GM21447 (cell line): ENCODE data around the gene ANXA9.
A peak's percentile ranks its signal among the peaks of the same experiment; 100 is the strongest.

ENCODE experiments used
- ATAC-seq: cut with Tn5 transposase; IDR thresholded peaks from one replicate; pipeline ENCODE4 v1.9.1; 2021; ENCODE audit not compliant: unreplicated experiment

ANXA9 gene

DNA sequence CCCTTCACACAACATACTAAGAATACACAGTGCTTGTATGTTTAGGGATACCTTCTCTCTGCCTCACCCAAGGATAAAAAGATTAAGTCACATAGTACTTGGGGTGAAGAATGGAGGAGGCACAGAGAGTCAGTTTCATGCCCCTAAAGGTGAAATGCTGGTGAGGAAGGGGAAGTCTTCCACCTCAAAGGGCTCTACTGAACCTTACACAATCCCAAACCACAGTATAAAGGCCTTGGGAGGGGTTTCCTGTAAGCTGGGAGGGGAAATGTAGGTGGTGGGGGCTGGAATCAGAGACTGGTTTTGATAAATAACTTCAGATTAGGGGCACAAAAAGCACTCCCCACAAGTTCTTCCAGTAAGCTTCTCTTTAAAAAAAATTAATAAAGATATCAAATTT is 21.1 kb downstream of the ANXA9 start:
- no peak for ATAC-seq

DNA sequence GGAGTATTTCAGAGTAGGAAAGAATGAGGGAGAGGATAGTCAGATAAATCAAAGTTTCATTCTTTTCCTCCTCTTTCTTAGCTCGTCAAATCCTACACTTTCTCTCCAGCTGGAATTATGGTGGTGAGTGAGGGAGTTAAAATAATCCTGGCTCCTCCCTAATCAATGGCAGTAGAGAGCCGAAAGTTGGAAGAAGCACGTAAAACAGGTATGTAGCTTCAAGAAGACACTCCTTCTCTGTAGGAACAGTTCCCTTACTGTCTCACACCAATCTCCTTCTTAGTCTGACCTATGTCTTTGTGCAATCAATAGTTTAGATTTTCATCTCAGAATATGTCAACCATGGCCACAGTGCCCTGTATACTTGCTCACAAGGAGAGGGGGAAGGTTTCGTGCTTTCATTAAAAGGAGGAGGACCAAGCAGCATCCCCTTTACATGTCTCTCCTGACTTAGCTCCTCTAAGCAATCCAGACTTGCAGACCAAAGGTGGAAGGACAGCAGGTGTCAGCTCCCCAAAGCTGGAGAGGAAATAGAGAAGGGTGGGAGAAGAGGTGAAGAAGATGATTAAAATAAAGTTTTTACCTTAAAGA is 23.7 kb downstream of the ANXA9 start:
- ATAC-seq = no peak

DNA sequence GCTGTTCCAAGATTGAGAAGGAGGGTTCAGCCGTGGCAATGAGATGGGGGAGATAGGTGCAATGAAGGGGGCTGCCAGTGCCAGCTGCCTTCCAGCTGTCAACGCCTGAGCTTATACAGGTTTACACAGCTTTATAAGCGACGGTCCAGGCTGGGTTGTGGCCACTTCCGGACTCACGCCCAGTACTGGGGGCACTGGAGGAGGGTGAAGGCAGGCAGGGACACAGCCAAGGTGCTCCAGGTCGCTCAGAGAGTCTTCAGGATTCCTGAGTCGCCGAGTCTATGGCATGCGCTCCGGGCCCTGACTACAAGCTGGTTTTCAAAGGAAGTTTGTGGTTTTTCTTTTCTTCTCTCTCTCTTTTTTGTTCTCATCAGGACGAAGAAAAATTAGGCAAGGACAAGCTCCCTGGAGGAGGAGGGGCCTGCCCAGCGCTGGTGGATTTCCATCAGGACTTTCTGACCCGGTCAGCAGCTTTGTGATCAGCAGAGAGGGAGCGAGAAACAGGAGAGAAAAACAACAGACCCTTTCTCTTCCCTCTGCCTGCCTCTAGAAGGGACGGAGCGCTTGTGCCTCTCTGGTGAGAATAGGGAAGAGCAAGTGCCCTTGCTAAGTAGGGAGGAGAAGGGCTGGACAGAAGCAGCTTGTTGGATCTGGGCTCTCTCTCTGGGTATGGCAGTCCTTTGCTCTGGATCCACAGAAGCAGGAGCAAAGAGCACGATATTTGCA is 24.4 kb downstream of the ANXA9 start, which contains the start of gene MINDY1:
TSS of gene MINDY1 (minus strand) at position 576 of the 726 bp plus-strand sequence. CDS start 4,285 bp downstream, outside the sequence.
- ATAC-seq = no peak

DNA sequence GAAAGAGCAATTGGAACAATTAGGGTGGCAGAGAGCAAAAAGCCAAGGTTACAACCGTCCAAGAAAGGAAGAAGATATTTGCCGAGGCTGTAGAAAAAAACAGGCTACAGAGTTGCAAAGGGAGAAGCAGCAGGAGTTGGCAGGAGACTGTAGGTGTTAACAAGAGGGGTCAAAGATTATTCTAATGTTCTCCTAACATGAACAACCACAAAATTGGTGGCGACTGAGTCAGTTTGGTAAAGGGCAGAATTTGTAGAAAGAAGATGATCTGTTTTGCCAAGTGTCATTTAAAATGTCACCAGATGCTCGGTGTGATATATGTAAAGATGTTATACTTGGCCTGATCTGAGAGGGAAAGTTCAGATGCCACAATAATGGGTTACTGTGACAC is 25.8 kb downstream of the ANXA9 start:
- no peak for ATAC-seq

DNA sequence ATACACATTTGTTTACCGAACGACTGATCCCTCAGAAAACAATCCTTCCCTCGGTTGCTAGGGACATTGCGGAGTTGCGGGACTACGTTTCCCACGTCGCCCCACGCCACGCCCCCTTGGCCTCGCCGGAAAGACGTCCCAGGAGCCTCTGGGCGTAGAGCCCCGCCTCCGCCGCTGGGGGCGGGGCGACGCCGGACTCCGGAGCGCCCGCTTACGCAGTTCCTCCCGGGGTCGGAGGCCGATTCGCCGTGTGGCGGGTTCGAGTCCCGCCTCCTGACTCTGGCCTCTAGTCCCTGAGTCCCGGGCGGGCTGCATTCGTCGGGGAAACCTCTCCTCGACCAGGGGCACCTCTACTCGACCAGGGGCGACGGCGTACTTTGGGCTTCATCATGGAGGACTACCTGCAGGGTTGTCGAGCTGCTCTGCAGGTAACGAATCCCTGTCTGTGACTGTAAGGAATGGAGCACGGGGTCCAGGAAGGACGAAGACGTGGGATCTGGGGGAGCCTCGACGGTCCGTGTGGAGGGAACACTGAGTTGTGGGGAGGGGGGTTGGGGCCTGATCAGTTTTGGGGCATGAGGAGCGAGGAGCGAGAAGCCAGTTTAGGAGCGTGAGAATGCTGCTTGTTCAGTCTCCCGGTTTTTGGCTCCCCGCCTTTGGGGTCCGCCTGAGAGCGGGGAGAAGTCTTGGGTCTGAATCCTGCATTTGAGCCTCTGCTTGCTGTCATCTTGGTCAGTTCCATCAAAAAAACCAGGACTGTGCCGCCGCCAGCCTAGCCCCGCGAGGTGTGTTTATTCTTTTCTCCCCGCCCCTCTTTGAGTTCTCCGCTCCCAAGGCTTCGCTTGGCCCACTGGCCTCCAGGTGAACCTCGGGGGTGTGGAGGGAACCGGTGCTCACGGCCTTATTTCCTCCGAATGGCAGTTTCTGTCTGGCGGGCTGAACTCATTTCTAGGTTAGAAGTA is 26.4 kb downstream of the ANXA9 start, which contains the start of gene PRUNE1:
TSS of gene PRUNE1 (plus strand) at position 206 of the 962 bp plus-strand sequence. CDS start at position 390, 184 bp downstream.
- peak; percentile 69 for ATAC-seq

DNA sequence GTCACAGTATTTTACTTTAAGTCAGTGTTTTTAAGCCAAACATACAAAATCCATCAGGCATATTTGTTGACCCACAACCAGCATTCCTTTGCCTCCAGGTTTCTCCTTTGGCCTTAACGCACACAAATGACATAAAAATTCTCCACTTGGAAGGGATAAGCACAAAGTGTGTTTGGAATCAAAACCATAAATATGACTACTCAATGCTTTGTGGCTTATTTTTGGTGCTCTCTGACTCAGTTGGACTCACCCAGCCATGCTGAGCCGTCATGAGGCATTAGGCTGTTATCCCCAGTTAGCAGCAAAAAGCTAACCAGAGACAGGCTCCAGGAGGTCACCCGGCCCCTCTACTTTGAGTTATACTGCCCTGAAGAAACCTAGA is 27.1 kb downstream of the ANXA9 start:
- no peak for ATAC-seq

DNA sequence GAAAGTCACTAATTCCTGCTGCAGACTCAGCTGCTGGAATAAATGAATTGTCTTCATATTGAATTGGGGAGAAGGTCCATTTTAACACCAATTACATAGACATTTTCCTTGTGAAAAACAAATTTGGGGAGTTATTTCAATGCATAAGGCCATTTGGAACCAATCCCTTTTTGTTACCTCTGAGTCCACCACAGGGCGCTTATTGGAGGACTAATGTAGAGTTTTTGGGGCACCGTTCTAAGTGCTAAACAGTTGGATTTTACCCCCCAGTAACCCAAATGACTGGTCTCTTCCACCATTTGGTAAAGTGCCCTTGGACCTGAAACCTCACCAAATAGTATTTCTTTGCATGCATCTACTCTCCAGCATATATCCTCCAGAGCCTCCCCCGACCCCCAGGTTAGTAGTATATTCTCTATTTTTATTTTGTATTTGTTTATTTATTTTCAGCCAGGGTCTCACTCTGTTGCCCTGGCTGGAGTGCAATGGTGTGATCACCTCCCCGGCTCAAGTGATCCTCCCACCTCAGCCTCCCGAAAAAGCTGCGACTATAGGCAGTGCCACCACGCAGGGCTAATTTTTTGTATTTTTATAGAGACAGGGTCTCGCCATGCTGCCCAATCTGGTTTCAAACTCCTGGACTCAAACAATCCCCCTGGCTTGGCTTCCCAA is 27.7 kb downstream of the ANXA9 start:
- no peak for ATAC-seq

DNA sequence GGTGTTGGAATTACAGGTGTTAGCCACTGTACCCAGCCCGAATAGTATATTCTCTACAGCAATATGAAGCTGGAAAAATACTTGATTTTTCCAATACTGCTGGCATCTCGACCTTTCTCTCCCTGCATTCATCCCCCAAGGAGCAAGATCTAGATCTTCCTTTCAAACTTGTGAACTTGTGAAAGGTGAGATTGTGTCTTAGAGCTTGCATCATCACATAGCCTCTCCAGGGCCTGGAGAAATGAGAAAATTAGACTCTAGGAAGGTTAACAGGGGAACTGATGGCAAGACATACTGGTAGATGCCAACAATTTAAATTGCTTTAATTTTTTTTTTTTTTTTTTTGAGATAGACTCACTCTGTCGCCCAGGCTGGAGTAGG is 28.2 kb downstream of the ANXA9 start:
- no peak for ATAC-seq

DNA sequence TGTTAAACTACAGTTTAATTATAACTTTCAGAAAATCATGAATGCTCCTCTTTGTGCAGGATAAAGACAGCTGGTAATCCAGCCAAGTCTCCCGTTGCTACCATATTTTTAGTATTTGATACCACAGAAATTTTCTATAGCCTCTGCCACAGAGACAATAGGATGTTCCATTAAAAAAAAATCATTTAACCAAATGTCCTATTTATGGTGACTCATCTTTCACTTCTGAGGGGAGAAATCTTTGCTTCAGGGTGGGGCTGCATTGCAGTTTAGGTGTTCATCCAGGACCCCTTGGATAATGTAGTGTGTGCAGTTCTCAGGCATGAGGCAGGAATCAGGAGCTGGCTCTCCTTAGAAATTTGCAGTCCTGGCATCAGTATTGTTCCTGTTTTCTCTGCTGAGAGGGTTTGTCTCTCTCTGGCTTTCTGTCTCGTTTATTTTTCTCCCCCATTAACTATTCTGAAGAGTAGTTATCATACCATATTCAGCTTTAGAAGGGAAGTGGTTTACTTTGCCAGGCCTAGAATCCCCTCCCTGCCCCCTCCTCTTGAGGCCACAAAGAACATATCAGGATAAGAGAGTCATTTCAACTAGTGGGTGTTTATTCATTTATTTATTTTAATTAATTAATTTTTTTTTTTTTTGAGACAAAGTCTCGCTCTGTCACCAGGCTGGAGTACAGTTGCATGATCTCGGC is 29.2 kb downstream of the ANXA9 start:
- no peak for ATAC-seq

DNA sequence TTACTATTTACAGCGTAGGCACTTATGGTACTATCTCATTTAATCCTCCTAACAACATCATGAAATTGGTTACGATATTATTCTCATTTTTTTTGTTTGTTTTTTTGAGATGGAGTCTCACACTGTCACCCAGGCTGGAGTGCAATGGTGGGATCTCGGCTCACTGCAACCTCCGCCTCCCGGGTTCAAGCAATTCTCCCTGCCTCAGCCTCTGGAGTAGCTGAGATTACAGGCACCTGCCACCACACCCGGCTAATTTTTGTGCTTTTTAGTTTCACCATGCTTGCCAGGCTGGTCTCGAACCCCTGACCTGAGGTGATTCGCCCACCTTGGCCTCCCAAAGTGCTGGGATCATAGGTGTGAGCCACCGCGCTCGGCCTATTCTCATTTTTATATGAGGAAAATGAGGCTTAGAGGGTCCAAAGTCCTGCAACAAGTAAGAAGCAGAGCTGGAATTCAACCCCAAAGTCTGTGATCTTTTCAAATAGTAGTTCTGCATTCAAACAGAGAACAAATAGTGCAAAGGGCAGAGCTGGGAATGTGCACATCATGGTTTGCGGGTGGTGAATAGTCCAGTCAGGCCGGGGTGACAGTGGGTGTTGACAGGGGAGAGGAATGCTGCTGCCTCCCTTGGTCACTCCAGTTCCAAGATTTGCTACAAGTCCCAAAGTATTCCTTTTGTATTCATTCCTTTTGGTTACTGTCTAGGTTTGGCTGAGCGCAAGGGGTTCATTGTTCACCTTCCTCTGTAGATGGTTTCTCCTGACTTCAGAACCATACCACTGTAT is 30.8 kb downstream of the ANXA9 start:
- ATAC-seq = no peak

DNA sequence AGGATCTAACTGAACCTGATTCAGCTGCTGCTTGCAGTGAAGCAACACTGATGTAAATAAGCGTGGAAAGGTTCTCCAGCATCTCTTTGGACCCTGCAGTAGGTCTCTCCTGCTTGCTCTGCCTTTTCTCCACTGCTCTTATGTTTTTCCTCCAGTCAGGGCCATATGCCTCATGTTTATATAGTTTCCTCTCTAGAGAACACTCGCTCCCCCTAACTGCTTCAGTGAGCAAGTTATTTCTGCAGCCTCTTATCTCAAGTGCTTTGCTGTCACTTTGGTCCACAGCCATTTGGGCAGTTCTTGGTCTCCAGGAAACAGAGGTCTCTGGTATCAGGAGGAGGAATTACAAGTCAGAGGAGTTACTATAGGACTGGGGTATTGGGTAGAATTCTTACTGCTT is 31.4 kb downstream of the ANXA9 start:
- ATAC-seq = no peak

DNA sequence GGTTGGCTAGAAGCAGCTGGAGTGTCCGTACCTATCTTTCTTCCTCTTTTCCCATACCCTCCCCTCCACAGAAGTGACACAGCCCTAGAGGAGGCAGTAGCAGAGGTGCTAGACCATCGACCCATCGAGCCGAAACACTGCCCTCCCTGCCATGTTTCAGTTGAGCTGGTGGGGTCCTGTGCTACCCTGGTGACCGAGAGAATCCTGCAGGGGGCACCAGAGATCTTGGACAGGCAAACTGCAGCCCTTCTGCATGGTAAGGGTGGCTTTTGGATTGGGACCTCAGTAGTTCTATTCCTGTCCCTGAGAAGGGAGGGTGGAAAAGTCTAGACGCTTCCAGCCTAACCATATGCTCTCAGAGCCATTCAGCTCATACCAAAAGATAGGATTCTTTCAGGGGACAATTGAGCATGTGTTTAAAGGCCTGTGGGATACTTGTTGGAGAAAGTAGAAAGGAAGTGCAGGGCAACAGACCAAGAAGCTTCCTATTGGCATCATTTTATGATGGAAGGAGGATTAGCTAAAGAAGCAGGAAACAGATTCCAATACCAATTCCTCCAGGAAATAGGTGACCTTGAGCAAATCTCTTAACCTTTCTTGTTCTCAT is 42.6 kb downstream of the ANXA9 start:
- no peak for ATAC-seq

DNA sequence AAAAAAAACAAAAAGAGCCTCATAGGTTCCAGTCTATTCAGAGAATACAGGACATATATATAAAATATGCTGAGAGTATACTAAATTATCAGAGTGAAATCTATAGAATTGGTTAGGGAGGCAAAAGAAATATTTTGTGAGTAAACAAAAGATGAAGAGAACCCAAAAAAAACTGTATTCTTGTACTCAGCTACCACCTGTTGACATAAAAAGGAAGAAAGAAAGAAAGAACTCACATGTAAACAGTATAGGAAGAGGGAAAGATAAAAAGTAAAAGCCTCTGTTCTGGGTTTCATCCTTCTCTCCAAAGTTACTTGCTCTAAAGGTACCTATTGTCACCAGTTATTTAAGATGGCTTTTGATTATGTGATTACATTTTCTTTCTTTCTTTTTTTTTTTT is 44.4 kb downstream of the ANXA9 start:
- ATAC-seq = no peak

DNA sequence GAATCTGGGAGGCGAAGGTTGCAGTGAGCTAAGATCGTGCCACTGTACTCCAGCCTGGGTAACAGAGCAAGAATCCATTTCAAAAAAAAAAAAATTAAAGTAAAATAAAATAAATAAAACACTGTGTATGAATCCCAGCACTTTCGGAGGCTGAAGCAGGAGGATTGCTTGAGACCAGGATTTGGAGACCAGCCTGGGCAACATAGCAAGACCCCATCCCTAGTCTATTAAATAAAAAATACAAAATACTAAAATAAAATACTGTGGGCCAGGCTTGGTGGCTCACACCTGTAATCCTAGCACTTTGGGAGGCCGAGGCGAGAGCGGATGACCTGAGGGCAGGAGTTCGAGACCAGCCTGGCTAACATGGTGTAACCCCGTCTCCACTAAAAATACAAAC is 50.1 kb downstream of the ANXA9 start:
- no peak for ATAC-seq

DNA sequence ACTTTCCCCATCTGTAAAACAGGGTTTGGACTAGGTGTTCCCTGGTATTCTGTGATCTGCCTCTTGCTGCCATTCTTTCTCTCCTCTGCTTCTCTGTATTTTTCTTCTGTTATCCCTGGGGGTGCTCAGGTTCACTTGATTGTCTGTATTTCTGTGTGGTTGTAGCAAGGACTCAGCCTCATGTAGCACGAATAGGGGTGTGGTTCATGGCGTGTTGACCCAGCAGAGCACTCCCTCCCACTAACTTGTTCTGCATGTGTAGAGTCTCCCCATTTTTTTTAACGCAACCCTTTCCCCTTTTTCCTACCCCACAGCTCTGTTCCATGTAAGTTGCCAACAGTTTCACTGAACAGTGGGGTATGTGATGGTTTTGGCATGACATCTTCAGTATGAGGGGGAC is 53.1 kb downstream of the ANXA9 start:
- no peak for ATAC-seq

DNA sequence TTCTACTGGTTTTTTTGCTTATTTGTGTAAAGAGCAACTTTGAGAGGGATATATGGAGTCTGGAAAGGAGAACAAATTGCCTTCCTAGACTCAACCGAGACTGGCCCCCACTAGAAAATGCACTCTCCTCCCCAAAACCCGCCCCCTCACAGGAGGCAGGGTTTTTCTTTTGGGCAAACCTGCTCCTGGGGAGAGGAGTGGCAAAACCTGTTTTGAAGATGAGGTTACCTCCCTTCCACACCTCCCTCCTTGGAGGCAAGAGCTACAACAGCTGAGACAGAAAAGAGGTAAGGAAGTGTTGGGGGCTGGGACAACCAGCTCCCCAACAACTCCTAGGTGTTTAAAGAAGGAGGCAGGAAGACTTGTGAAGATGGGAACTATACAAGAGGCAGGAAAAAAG is 54.3 kb downstream of the ANXA9 start, which contains the start of gene BNIPL:
TSS of gene BNIPL (plus strand) at position 231 of the 400 bp plus-strand sequence. CDS start at position 371, 140 bp downstream.
- no peak for ATAC-seq

DNA sequence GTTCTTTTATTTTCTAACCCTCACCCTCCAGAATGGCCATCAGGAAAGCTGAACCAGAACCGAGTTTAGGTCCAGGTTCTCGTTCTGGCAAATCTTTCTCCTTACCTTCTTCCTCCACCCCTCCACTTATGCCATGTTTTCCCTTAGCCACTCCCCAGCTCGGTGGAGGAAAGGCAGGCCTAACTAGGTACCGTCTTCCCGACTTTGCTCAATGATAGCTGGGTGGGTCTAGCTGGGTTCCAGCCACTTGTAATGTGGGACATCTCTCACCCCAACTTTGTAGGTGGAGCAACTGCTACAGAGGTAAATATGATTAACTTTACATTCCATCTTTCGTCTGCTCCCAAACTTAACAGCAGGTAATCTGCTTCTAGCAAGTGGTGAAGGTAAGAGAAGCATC is 54.9 kb downstream of the ANXA9 start:
- ATAC-seq = no peak

DNA sequence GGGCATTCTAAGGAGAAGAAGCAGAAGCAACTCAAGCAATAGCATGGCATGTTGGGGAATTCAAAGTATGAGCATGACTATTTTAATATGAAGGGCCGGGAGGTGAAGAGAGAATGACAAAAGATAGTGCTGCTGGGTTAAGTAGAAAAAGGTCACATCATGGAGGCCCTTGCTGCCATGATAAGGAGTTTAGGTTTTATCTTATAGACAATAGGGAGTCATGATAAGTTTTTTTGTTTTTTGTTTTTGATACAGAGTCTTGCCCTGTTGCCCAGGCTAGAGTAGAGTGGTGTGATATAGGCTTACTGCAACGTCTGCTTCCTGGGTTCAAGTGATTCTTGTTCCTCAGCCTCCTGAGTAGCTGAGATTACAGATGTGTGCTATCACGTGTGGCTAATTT is 57.4 kb downstream of the ANXA9 start:
- ATAC-seq = no peak

DNA sequence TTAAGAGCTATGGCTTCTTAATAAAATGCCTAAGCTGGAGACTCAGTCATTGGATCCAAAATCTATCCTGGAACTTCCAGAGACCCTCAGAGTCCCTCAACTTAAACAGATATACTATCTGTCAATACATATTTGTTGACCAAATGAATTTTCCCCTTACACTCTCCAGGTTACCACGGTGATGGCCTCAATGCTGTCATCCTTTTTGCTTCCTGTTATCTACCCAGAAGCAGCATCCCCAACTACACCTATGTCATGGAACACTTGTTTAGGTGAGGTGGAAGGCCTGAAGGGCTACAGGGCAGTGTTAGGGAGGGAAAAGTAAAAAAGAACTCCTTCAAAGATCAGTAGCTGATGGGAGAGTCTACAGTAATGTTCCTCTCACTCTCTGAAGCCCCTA is 61.1 kb downstream of the ANXA9 start:
- no peak for ATAC-seq
